ENCODE results near the gene LEMD3.

The LEMD3 gene

GRCh38 chr12:65184176-65184857 lies 14.9 kb downstream of the LEMD3 start:
- DNase-seq (ENCODE audit: low read depth): no peak
- TF ChIP-seq CTCF (IDR thresholded peaks at IDR 0.05; ENCODE audit: control insufficient read depth, insufficient read depth, low read depth, low read length, missing control alignments): no peak
- no peak overlapping the region for H3K4me3 ChIP-seq (ENCODE audit: control insufficient read depth, low read depth, low read length)

DNA sequence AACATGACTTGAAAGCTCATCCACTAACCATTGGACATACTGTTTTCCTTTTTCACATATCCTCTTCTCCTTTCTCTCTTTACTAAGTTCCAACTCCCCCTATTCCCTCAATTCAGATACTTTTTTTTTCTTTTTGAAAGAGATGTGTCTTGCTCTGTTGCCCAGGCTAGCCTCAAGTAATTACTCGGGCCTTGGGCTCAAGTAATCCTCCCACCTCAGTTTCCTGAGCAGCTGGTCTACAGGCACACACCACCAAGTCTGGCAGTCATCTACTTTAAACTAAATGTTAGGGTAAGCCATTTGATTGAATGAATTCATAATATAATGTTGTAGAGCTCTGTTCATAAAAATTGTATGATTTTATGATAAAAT lies 15.5 kb downstream of the LEMD3 start:
- no peak overlapping the region for H3K4me3 ChIP-seq (ENCODE audit: control insufficient read depth, low read depth, low read length)
- no peak for TF ChIP-seq CTCF (IDR thresholded peaks at IDR 0.05; ENCODE audit: control insufficient read depth, insufficient read depth, low read depth, low read length, missing control alignments)
- no peak for DNase-seq (ENCODE audit: low read depth)

GRCh38 chr12:65187665-65188064 lies 18.3 kb downstream of the LEMD3 start:
- no peak for DNase-seq (ENCODE audit: low read depth)
- no peak overlapping the region for H3K4me3 ChIP-seq (ENCODE audit: control insufficient read depth, low read depth, low read length)
- TF ChIP-seq CTCF (IDR thresholded peaks at IDR 0.05; ENCODE audit: control insufficient read depth, insufficient read depth, low read depth, low read length, missing control alignments): no peak

- no peak for DNase-seq (ENCODE audit: low read depth)
- no peak for TF ChIP-seq CTCF (IDR thresholded peaks at IDR 0.05; ENCODE audit: control insufficient read depth, insufficient read depth, low read depth, low read length, missing control alignments)
- no peak overlapping the region for H3K4me3 ChIP-seq (ENCODE audit: control insufficient read depth, low read depth, low read length)
Observed at GRCh38 chr12:65188179-65188701, 18.9 kb downstream of the LEMD3 start.

DNA sequence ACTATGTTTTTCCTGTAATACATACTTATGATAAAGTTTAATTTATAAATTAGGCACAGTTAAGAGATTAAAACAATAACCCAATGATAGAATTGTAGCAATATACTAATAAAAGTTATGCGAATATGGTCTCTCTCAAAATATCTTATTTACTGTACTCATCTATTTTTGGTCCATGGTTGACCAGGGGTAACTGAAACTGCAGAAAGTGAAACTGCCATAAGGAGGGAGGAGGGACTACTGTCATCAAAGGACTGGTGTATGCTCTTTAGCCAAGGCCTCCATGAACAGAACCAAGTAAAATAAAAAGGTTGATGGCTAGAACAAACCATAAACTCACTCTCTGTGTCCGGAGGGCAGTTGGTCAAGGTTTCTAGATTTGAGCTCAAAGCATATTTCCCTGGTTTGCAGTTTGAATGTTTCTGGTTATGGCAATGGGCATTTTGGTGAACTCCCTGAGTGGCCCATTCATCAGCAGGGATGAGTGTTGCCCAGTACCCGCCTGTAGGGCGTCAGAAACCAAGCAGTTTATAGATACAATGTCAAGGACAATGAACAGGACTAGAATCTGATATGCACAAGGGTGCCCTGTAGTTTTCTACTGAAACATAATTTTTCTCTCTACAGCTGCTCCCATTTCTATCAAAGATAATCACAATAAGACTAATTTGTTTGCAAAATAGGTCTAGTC lies 19.8 kb downstream of the LEMD3 start:
- DNase-seq (ENCODE audit: low read depth): no peak
- no peak overlapping the region for H3K4me3 ChIP-seq (ENCODE audit: control insufficient read depth, low read depth, low read length)
- no peak for TF ChIP-seq CTCF (IDR thresholded peaks at IDR 0.05; ENCODE audit: control insufficient read depth, insufficient read depth, low read depth, low read length, missing control alignments)

GRCh38 chr12:65192963-65193516 lies 23.7 kb downstream of the LEMD3 start:
- no peak overlapping the region for H3K4me3 ChIP-seq (ENCODE audit: control insufficient read depth, low read depth, low read length)
- no peak for DNase-seq (ENCODE audit: low read depth)
- TF ChIP-seq CTCF (IDR thresholded peaks at IDR 0.05; ENCODE audit: control insufficient read depth, insufficient read depth, low read depth, low read length, missing control alignments): no peak

Data from AG09309 (cell line).